GM18873 (cell line): ENCODE results near the gene SLC19A1.

Experiments
- ATAC-seq: cut with Tn5 transposase; IDR thresholded peaks from one replicate; pipeline ENCODE4 v1.9.1; 2021; ENCODE audit warnings: mild to moderate bottlenecking, moderate library complexity, moderate number of reproducible peaks; ENCODE audit not compliant: unreplicated experiment, low FRiP score

The SLC19A1 gene

GRCh38 chr21:45559216-45560105, 17.2 kb upstream of the SLC19A1 start:
- ATAC-seq = no peak

GRCh38 chr21:45558044-45558721, 15.9 kb upstream of the SLC19A1 start:
- ATAC-seq = no peak

- no peak for ATAC-seq
These were observed 15.4 kb upstream of the SLC19A1 start for GRCh38 chr21:45557616-45558043.

- ATAC-seq = no peak
These were observed 14.7 kb upstream of the SLC19A1 start for GRCh38 chr21:45556645-45557615.

- no peak for ATAC-seq
These were observed 14.0 kb upstream of the SLC19A1 start for GRCh38 chr21:45556302-45556644.

GRCh38 chr21:45555557-45556301, 13.5 kb upstream of the SLC19A1 start:
- no peak for ATAC-seq

- no peak for ATAC-seq
These were observed 13.0 kb upstream of the SLC19A1 start for GRCh38 chr21:45555251-45555556.

- no peak for ATAC-seq
These were observed 12.4 kb upstream of the SLC19A1 start for GRCh38 chr21:45554477-45555175.

- ATAC-seq = no peak
These were observed 10.6 kb upstream of the SLC19A1 start for GRCh38 chr21:45552696-45553391.

GRCh38 chr21:45551783-45552695, 9.8 kb upstream of the SLC19A1 start:
- no peak for ATAC-seq

GRCh38 chr21:45551316-45551715, 9.1 kb upstream of the SLC19A1 start:
- ATAC-seq = no peak

GRCh38 chr21:45550522-45551210, 8.4 kb upstream of the SLC19A1 start:
- no peak for ATAC-seq

- no peak for ATAC-seq
These were observed 7.6 kb upstream of the SLC19A1 start for GRCh38 chr21:45549626-45550463.

GRCh38 chr21:45548711-45549491, 6.7 kb upstream of the SLC19A1 start:
- ATAC-seq = no peak

GRCh38 chr21:45547545-45547900, 5.3 kb upstream of the SLC19A1 start:
- ATAC-seq = no peak
